ENCODE results near the gene PRDM4. TPM values are rescaled to one million over a fixed set of nuclear protein-coding genes. Genes with fewer than 3 reads are reported as not detected.

Gene PRDM4
- total RNA-seq, 1 experiment from 2014 or later = 32.9 TPM

DNA sequence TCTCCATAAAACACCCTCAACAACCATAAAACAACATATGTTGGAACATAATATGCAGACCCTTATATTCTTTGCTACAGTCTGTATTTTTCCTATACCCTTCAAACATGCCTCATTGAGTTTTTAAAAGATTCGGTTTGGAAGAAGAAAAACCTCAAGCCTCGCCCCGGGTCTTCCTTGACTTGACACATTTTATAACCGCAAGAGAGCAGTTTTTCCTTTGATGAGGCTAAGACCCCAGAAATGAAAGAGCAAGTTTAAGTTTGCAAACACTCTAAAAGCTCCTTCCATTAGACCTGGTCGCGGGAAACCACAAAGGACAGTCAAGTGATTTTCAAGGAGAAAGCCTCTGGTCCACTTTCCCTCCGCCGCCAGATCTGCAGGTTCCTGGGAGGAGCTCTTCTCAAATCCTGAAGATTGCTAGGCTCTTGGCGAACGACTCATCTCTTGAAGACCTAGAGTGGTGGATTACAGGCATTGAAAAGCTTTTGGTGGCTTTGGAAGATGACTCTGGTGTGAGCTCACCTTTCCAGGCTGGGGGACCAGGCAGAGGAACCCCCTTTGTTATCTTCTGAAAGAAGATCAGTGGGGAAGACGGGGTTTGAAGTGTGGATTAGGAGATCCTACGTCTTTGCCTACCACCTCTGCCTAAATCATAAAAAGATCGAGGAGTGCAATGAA, 13.6 kb upstream of the PRDM4 start, which contains the start of gene ASCL4:
Gene ASCL4 (plus strand): TSS at position 356 of the 681 bp plus-strand sequence. CDS start 515 bp downstream, outside the sequence.
- ChIA-PET RAD21 (ENCODE audit: low non-redundant PET in 1 of 2, low total read pairs in 2 of 2, uncharacterized antibody in 2 of 2, unreplicated experiment in 2 of 2) (no interaction called here), POLR2A (no interaction called here), CTCF (no interaction called here)
- Histone ChIP-seq H4K20me1 (ENCODE audit: insufficient read depth) (no peaks in the 10 kb centered on the region), H3K4me3 (replicated peaks in 1 of 2; ENCODE audit: low read depth in 1 of 2, low read length in 2 of 2) (no peak within 1 kb of the TSS), H2AFZ (ENCODE audit: low read depth, low read length, poor library complexity, severe bottlenecking) (no peak within 1 kb of the TSS), H3K27ac (ENCODE audit: low read depth, low read length) (no peak within 1 kb of the TSS), H3K4me1 (ENCODE audit: control insufficient read depth in 1 of 2, insufficient read depth in 2 of 2, low read length in 2 of 2) (no peaks in the 10 kb centered on the region), H3K79me2 (ENCODE audit: insufficient read depth, low read length) (no peaks in the 10 kb centered on the region), H3K9ac (ENCODE audit: low read length) (no peak within 1 kb of the TSS), H3K36me3 (ENCODE audit: control insufficient read depth in 1 of 2, insufficient read depth in 2 of 2, low read length in 2 of 2) (no peaks in the 10 kb centered on the region), H3K9me2 (ENCODE audit: insufficient read depth) (no peaks in the 10 kb centered on the region), H3K4me2 (ENCODE audit: low read length) (no peak within 1 kb of the TSS), H3K9me3 (ENCODE audit: control insufficient read depth in 1 of 2, insufficient read depth in 1 of 2, low read depth in 1 of 2, low read length in 2 of 2) (no peaks in the 10 kb centered on the region), H3K27me3 (ENCODE audit: insufficient read depth, low read length) (peaks cover 31% of the 10 kb centered on the region)
- intact Hi-C loops (cut with micrococcal nuclease) = no loop called here
- ATAC-seq (no peak), DNase-seq (ENCODE audit: low read depth, low spot score) (no peak)
- TF ChIP-seq POLR2AphosphoS5 (IDR thresholded peaks at IDR 0.05; ENCODE audit: low read depth, low read length) = no peak
- no peak for TF ChIP-seq CEBPB (IDR thresholded peaks at IDR 0.05; ENCODE audit: low read depth)
- no peak for TF ChIP-seq SRF (IDR thresholded peaks at IDR 0.05; ENCODE audit: low read depth)
- TF ChIP-seq CBX3 (IDR thresholded peaks at IDR 0.05; ENCODE audit: low read depth) = no peak
- no peak for TF ChIP-seq POLR2A (IDR thresholded peaks at IDR 0.05; ENCODE audit: borderline replicate concordance, extremely low read depth, insufficient read depth, insufficient read length)
- TF ChIP-seq TCF7L2 (IDR thresholded peaks at IDR 0.05; ENCODE audit: borderline replicate concordance, extremely low read depth, insufficient read depth, insufficient read length) = no peak
- no peak for TF ChIP-seq ZNF274 (IDR thresholded peaks at IDR 0.05; ENCODE audit: low read depth, low read length)
- TF ChIP-seq SP1 (IDR thresholded peaks at IDR 0.05; ENCODE audit: low read depth) = no peak
- no peak for TF ChIP-seq RAD21 (IDR thresholded peaks at IDR 0.05; ENCODE audit: low read depth)
- TF ChIP-seq YY1 (IDR thresholded peaks at IDR 0.05; ENCODE audit: extremely low read depth, insufficient replicate concordance, low read depth, low read length) = no peak
- TF ChIP-seq, protein P1, sequence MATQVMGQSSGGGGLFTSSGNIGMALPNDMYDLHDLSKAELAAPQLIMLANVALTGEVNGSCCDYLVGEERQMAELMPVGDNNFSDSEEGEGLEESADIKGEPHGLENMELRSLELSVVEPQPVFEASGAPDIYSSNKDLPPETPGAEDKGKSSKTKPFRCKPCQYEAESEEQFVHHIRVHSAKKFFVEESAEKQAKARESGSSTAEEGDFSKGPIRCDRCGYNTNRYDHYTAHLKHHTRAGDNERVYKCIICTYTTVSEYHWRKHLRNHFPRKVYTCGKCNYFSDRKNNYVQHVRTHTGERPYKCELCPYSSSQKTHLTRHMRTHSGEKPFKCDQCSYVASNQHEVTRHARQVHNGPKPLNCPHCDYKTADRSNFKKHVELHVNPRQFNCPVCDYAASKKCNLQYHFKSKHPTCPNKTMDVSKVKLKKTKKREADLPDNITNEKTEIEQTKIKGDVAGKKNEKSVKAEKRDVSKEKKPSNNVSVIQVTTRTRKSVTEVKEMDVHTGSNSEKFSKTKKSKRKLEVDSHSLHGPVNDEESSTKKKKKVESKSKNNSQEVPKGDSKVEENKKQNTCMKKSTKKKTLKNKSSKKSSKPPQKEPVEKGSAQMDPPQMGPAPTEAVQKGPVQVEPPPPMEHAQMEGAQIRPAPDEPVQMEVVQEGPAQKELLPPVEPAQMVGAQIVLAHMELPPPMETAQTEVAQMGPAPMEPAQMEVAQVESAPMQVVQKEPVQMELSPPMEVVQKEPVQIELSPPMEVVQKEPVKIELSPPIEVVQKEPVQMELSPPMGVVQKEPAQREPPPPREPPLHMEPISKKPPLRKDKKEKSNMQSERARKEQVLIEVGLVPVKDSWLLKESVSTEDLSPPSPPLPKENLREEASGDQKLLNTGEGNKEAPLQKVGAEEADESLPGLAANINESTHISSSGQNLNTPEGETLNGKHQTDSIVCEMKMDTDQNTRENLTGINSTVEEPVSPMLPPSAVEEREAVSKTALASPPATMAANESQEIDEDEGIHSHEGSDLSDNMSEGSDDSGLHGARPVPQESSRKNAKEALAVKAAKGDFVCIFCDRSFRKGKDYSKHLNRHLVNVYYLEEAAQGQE (IDR thresholded peaks at IDR 0.05; ENCODE audit: low read depth) = no peak
- TF ChIP-seq, protein P2, sequence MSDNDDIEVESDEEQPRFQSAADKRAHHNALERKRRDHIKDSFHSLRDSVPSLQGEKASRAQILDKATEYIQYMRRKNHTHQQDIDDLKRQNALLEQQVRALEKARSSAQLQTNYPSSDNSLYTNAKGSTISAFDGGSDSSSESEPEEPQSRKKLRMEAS (IDR thresholded peaks at IDR 0.05) = no peak
- no peak for TF ChIP-seq EZH2phosphoT487 (IDR thresholded peaks at IDR 0.05; ENCODE audit: borderline replicate concordance)
- no peak for TF ChIP-seq FOSL1 (IDR thresholded peaks at IDR 0.05; ENCODE audit: low read depth)
- no peak for TF ChIP-seq EGR1 (IDR thresholded peaks at IDR 0.05; ENCODE audit: low read depth)
- TF ChIP-seq, protein P3, sequence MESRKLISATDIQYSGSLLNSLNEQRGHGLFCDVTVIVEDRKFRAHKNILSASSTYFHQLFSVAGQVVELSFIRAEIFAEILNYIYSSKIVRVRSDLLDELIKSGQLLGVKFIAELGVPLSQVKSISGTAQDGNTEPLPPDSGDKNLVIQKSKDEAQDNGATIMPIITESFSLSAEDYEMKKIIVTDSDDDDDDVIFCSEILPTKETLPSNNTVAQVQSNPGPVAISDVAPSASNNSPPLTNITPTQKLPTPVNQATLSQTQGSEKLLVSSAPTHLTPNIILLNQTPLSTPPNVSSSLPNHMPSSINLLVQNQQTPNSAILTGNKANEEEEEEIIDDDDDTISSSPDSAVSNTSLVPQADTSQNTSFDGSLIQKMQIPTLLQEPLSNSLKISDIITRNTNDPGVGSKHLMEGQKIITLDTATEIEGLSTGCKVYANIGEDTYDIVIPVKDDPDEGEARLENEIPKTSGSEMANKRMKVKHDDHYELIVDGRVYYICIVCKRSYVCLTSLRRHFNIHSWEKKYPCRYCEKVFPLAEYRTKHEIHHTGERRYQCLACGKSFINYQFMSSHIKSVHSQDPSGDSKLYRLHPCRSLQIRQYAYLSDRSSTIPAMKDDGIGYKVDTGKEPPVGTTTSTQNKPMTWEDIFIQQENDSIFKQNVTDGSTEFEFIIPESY (IDR thresholded peaks at IDR 0.05; ENCODE audit: extremely low read depth, insufficient replicate concordance, low read length) = no peak
- TF ChIP-seq SIN3A (IDR thresholded peaks at IDR 0.05; ENCODE audit: low read depth) = no peak
- TF ChIP-seq EZH2 (IDR thresholded peaks at IDR 0.05) = no peak
- TF ChIP-seq ELF1 (IDR thresholded peaks at IDR 0.05; ENCODE audit: borderline replicate concordance, low read depth) = no peak
- TF ChIP-seq ZFX (IDR thresholded peaks at IDR 0.05) = no peak
- no TSS peak for BruUV-seq (replicated peaks)
